ENCODE results near the gene ZNF335. TPM values are rescaled to one million over a fixed set of nuclear protein-coding genes. Genes with fewer than 3 reads are reported as not detected.

ZNF335 gene
- total RNA-seq, 1 donor from 2014 or later = 49.6 TPM

GRCh38 chr20:45951925-45952834 is 19.8 kb downstream of the ZNF335 start:
- H3K9me3 Mint-ChIP-seq = no peaks in the 10 kb centered on the region
- TF ChIP-seq CTCF (IDR thresholded peaks at IDR 0.05) = no peak
- ChIA-PET CTCF (interaction anchor here (0.8 to 0.9 kb wide), 2 partner anchors 8 to 18 kb away, joined by 3 to 4 read pairs; no protein-coding TSS in a partner anchor), POLR2A (interaction anchor here (0.6 to 1.2 kb wide), 5 partner anchors 9 to 61 kb away, joined by 3 to 6 read pairs (median 3); partner anchors contain the start of genes CTSA and NEURL2)
- H3K4me3 Mint-ChIP-seq = no peak overlapping the region
- peaks cover 4% of the 10 kb centered on the region for H3K4me1 Mint-ChIP-seq
- ATAC-seq (ENCODE audit: low read depth) = no peak
- peaks cover 77% of the 10 kb centered on the region for H3K36me3 Mint-ChIP-seq (ENCODE audit: low read depth)
- no peaks in the 10 kb centered on the region for H3K27me3 Mint-ChIP-seq
- intact Hi-C loops (cut with micrococcal nuclease) = no loop called here
- no peak for DNase-seq
- no peak overlapping the region for H3K27ac Mint-ChIP-seq

- CTCF ChIA-PET = no interaction called here
These were observed 21.7 kb downstream of the ZNF335 start for GRCh38 chr20:45950330-45950646.

GRCh38 chr20:45949542-45950329 is 22.3 kb downstream of the ZNF335 start:
- POLR2A ChIA-PET = interaction anchor here (0.7 to 6.3 kb wide), 7 partner anchors 8 to 58 kb away, joined by 3 to 55 read pairs (median 4); partner anchors contain the start of genes PCIF1 and ZNF335
- TF ChIP-seq CTCF (IDR thresholded peaks at IDR 0.05) = no peak
- DNase-seq (no peak), ATAC-seq (ENCODE audit: low read depth) (no peak)
- H3K9me3 Mint-ChIP-seq = no peaks in the 10 kb centered on the region
- CTCF ChIA-PET = interaction anchor here (0.6 to 1.3 kb wide), 2 partner anchors 11 to 19 kb away, joined by 3 to 6 read pairs; no protein-coding TSS in a partner anchor
- H3K27ac Mint-ChIP-seq = peak overlapping the region; percentile 31
- H3K4me3 Mint-ChIP-seq = no peak overlapping the region
- intact Hi-C loops (cut with micrococcal nuclease) = no loop called here
- peaks cover 4% of the 10 kb centered on the region for H3K4me1 Mint-ChIP-seq
- H3K36me3 Mint-ChIP-seq (ENCODE audit: low read depth) = peaks cover 89% of the 10 kb centered on the region
- H3K27me3 Mint-ChIP-seq = no peaks in the 10 kb centered on the region

More at GRCh38 chr20:45950330-45950646, 21.7 kb downstream of the ZNF335 start:
- Mint-ChIP-seq H3K9me3 (no peaks in the 10 kb centered on the region), H3K27ac (no peak overlapping the region), H3K36me3 (ENCODE audit: low read depth) (peaks cover 85% of the 10 kb centered on the region), H3K4me3 (no peak overlapping the region), H3K4me1 (peaks cover 4% of the 10 kb centered on the region), H3K27me3 (no peaks in the 10 kb centered on the region)
- POLR2A ChIA-PET = interaction anchor here (1.1 to 6.3 kb wide), 3 partner anchors 10 to 14 kb away, joined by 4 to 55 read pairs (median 4); partner anchors contain the start of gene PCIF1
- ATAC-seq (ENCODE audit: low read depth) (no peak), DNase-seq (no peak)
- intact Hi-C loops (cut with micrococcal nuclease) = no loop called here
- no peak for TF ChIP-seq CTCF (IDR thresholded peaks at IDR 0.05)

- Mint-ChIP-seq H3K36me3 (ENCODE audit: low read depth) (peaks cover 95% of the 10 kb centered on the region), H3K4me1 (peaks cover 4% of the 10 kb centered on the region), H3K4me3 (no peak overlapping the region), H3K27ac (peak overlapping the region; percentile 31), H3K9me3 (no peaks in the 10 kb centered on the region), H3K27me3 (no peaks in the 10 kb centered on the region)
- intact Hi-C loops (cut with micrococcal nuclease) = no loop called here
- POLR2A ChIA-PET = interaction anchor here (0.7 to 6.3 kb wide), 8 partner anchors 9 to 59 kb away, joined by 3 to 55 read pairs (median 4); partner anchors contain the start of genes PCIF1 and ZNF335
- ATAC-seq (ENCODE audit: low read depth) (no peak), DNase-seq (no peak)
- TF ChIP-seq CTCF (IDR thresholded peaks at IDR 0.05) = no peak
- CTCF ChIA-PET = interaction anchor here (0.6 to 1.3 kb wide), 3 partner anchors 12 to 66 kb away, joined by 3 to 6 read pairs (median 5); no protein-coding TSS in a partner anchor
These were observed 23.1 kb downstream of the ZNF335 start for GRCh38 chr20:45948742-45949541.

Measured in activated B cell treated with CpG ODN at 0.5 μM for 24 hours (primary cell).